GM23338 (cell line): ENCODE measurements around the gene MYT1. TPM values are rescaled to one million over a fixed set of nuclear protein-coding genes. Genes with fewer than 3 reads are reported as not detected.

Experiments
- EZH2 ChIP-seq: fragments of 200-600 bp; sonication (generic); IDR thresholded peaks from one replicate; pipeline ENCODE4 v1.8.0; 2017; ENCODE audit warnings: antibody characterized with exemption, mild to moderate bottlenecking, low read depth; ENCODE audit not compliant: unreplicated experiment
- JUNB ChIP-seq: IDR thresholded peaks from one replicate; pipeline ENCODE4 v1.6.1; 2016; ENCODE audit warnings: antibody characterized with exemption; ENCODE audit not compliant: unreplicated experiment
- NANOG ChIP-seq: IDR thresholded peaks from 2 replicates; pipeline ENCODE4 v1.6.1; 2016; ENCODE audit warnings: antibody characterized with exemption, borderline replicate concordance
- POLR2AphosphoS5 ChIP-seq: IDR thresholded peaks from 2 replicates; pipeline ENCODE4 v1.6.1; 2016; ENCODE audit warnings: antibody characterized with exemption, low read depth
- STAT1 ChIP-seq: IDR thresholded peaks from one replicate; pipeline ENCODE4 v1.6.1; 2016; ENCODE audit warnings: antibody characterized with exemption; ENCODE audit not compliant: unreplicated experiment
- ZNF114 ChIP-seq: fragments of 250-450 bp; sonication (Bioruptor Pico); IDR thresholded peaks from 2 replicates; pipeline ENCODE4 v1.5.0; 2020; ENCODE audit warnings: mild to moderate bottlenecking, moderate library complexity
- ZNF331 ChIP-seq: fragments of 250-450 bp; sonication (Bioruptor Pico); IDR thresholded peaks from 2 replicates; pipeline ENCODE4 v1.5.0; 2020; ENCODE audit warnings: low read depth, mild to moderate bottlenecking, moderate library complexity
- polyA plus RNA-seq: library from polyadenylated mRNA; unstranded; fragments of >200 nt; fragmentation: Nextera tagmentation; extraction: Ambion mirVana; gene quantifications from 2 replicates; pipeline ENCODE4 v1.2.1, GENCODE V29; 2016
- total RNA-seq: library from RNA; depleted of rRNA; stranded (reverse); fragments of >200 nt; shearing (Covaris generic); gene quantifications from 2 replicates; pipeline ENCODE4 v1.2.3, GENCODE V29; 2014
- TF ChIP-seq, protein P1 (sequence below): fragments of 250-450 bp; sonication (Bioruptor Pico); IDR thresholded peaks from 2 replicates; pipeline ENCODE4 v1.5.0; 2020; ENCODE audit warnings: mild to moderate bottlenecking, moderate library complexity
- TF ChIP-seq, protein P2 (sequence below): IDR thresholded peaks from one replicate; pipeline ENCODE4 v1.6.1; 2018; ENCODE audit warnings: antibody characterized with exemption; ENCODE audit not compliant: unreplicated experiment
- TF ChIP-seq, protein P3 (sequence below), 2 experiments: fragments of 200-600 bp in 1 of 2; sonication (generic) in 1 of 2; conservative IDR thresholded peaks; 2 replicates each; pipeline versions ENCODE4 v1.5.1 to v1.6.1; 2016 to 2017; ENCODE audit warnings: antibody characterized with exemption in 2 of 2, low read depth in 2 of 2, mild to moderate bottlenecking in 2 of 2, moderate library complexity in 1 of 2

Gene MYT1
- total and polyA plus RNA-seq, 2 experiments from 2014 or later: 0.83 to 1.6 TPM

DNA sequence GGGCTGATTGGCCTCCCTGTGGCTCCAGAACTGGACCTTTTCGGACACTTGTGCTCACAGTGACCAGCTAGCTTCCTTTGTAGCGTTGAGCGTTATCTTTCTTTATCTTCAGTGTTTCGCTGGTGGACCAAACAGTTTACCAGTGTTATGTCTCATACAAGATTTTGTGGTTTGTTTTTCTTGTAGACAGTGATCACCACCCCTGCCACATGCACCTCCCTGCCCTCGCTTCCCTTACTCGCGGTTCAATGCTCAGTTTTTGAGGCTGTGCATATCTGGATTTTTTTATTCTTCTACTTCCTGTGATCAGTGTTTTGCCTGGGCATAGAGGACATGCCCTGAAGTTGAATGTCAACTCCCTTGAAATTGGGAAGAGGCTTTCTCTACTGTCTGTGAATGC, 16.4 kb downstream of the MYT1 start (continued):
- TF ChIP-seq, protein P1, sequence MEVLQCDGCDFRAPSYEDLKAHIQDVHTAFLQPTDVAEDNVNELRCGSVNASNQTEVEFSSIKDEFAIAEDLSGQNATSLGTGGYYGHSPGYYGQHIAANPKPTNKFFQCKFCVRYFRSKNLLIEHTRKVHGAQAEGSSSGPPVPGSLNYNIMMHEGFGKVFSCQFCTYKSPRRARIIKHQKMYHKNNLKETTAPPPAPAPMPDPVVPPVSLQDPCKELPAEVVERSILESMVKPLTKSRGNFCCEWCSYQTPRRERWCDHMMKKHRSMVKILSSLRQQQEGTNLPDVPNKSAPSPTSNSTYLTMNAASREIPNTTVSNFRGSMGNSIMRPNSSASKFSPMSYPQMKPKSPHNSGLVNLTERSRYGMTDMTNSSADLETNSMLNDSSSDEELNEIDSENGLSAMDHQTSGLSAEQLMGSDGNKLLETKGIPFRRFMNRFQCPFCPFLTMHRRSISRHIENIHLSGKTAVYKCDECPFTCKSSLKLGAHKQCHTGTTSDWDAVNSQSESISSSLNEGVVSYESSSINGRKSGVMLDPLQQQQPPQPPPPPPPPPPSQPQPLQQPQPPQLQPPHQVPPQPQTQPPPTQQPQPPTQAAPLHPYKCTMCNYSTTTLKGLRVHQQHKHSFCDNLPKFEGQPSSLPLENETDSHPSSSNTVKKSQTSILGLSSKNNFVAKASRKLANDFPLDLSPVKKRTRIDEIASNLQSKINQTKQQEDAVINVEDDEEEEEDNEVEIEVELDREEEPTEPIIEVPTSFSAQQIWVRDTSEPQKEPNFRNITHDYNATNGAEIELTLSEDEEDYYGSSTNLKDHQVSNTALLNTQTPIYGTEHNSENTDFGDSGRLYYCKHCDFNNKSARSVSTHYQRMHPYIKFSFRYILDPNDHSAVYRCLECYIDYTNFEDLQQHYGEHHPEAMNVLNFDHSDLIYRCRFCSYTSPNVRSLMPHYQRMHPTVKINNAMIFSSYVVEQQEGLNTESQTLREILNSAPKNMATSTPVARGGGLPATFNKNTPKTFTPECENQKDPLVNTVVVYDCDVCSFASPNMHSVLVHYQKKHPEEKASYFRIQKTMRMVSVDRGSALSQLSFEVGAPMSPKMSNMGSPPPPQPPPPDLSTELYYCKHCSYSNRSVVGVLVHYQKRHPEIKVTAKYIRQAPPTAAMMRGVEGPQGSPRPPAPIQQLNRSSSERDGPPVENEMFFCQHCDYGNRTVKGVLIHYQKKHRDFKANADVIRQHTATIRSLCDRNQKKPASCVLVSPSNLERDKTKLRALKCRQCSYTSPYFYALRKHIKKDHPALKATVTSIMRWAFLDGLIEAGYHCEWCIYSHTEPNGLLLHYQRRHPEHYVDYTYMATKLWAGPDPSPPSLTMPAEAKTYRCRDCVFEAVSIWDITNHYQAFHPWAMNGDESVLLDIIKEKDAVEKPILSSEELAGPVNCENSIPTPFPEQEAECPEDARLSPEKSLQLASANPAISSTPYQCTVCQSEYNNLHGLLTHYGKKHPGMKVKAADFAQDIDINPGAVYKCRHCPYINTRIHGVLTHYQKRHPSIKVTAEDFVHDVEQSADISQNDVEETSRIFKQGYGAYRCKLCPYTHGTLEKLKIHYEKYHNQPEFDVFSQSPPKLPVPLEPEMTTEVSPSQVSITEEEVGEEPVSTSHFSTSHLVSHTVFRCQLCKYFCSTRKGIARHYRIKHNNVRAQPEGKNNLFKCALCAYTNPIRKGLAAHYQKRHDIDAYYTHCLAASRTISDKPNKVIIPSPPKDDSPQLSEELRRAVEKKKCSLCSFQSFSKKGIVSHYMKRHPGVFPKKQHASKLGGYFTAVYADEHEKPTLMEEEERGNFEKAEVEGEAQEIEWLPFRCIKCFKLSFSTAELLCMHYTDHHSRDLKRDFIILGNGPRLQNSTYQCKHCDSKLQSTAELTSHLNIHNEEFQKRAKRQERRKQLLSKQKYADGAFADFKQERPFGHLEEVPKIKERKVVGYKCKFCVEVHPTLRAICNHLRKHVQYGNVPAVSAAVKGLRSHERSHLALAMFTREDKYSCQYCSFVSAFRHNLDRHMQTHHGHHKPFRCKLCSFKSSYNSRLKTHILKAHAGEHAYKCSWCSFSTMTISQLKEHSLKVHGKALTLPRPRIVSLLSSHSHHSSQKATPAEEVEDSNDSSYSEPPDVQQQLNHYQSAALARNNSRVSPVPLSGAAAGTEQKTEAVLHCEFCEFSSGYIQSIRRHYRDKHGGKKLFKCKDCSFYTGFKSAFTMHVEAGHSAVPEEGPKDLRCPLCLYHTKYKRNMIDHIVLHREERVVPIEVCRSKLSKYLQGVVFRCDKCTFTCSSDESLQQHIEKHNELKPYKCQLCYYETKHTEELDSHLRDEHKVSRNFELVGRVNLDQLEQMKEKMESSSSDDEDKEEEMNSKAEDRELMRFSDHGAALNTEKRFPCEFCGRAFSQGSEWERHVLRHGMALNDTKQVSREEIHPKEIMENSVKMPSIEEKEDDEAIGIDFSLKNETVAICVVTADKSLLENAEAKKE (CRISPR knock-in tag): no peak
- TF ChIP-seq ZNF331 (CRISPR knock-in tag) (no peak), NANOG (no peak), JUNB (no peak), ZNF114 (no peak), EZH2 (no peak), STAT1 (no peak), POLR2AphosphoS5 (no peak)
- TF ChIP-seq, protein P2, sequence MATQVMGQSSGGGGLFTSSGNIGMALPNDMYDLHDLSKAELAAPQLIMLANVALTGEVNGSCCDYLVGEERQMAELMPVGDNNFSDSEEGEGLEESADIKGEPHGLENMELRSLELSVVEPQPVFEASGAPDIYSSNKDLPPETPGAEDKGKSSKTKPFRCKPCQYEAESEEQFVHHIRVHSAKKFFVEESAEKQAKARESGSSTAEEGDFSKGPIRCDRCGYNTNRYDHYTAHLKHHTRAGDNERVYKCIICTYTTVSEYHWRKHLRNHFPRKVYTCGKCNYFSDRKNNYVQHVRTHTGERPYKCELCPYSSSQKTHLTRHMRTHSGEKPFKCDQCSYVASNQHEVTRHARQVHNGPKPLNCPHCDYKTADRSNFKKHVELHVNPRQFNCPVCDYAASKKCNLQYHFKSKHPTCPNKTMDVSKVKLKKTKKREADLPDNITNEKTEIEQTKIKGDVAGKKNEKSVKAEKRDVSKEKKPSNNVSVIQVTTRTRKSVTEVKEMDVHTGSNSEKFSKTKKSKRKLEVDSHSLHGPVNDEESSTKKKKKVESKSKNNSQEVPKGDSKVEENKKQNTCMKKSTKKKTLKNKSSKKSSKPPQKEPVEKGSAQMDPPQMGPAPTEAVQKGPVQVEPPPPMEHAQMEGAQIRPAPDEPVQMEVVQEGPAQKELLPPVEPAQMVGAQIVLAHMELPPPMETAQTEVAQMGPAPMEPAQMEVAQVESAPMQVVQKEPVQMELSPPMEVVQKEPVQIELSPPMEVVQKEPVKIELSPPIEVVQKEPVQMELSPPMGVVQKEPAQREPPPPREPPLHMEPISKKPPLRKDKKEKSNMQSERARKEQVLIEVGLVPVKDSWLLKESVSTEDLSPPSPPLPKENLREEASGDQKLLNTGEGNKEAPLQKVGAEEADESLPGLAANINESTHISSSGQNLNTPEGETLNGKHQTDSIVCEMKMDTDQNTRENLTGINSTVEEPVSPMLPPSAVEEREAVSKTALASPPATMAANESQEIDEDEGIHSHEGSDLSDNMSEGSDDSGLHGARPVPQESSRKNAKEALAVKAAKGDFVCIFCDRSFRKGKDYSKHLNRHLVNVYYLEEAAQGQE: no peak
- TF ChIP-seq, protein P3, sequence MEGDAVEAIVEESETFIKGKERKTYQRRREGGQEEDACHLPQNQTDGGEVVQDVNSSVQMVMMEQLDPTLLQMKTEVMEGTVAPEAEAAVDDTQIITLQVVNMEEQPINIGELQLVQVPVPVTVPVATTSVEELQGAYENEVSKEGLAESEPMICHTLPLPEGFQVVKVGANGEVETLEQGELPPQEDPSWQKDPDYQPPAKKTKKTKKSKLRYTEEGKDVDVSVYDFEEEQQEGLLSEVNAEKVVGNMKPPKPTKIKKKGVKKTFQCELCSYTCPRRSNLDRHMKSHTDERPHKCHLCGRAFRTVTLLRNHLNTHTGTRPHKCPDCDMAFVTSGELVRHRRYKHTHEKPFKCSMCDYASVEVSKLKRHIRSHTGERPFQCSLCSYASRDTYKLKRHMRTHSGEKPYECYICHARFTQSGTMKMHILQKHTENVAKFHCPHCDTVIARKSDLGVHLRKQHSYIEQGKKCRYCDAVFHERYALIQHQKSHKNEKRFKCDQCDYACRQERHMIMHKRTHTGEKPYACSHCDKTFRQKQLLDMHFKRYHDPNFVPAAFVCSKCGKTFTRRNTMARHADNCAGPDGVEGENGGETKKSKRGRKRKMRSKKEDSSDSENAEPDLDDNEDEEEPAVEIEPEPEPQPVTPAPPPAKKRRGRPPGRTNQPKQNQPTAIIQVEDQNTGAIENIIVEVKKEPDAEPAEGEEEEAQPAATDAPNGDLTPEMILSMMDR (conservative IDR thresholded peaks at IDR 0.05; ENCODE audit: low read depth in 2 of 2): no peak
